ENCODE data around the gene B9D1. TPM values are rescaled to one million over a fixed set of nuclear protein-coding genes. Genes with fewer than 3 reads are reported as not detected.

Gene B9D1
- total RNA-seq, 1 experiment from 2014 or later, result 48.0 TPM

DNA sequence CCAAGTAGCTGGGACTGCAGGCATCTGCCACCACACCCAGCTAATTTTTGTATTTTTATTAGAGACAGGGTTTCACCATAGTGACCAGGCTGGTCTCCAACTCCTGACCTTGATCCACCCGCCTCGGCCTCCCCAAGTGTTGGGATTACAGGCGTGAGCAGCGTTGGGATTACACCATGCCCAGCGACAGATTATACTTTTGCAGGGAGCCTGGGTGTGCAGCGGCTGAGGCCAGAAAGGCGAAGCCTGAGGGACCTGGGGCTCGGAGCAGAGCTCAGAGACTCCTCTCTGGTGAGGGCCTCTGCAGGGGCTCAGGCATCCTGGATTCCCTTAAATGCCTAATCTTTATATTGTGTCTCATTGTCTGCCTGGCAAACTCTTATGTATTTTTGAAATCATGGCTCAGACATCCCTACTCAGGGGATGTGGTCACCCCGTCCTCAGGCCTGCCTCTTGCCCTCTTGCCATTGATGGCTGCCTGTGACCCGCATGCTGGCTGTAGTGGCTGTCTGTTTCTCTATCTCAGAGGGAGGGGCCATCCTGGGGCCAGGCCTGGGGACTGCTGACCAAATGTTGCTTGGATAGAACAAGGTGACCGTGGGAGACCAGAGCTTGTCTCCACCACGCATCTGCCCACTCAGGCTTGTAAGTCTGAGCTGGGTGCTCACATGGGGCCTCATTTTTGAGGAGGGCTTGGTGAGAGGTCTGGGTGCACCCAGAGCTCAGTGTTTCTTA lies 42.6 kb downstream of the B9D1 start:
- Histone ChIP-seq H3K9ac (ENCODE audit: low read length) (no peak overlapping the region), H2AFZ (ENCODE audit: low read length) (no peak overlapping the region), H3K27me3 (ENCODE audit: low read length) (no peaks in the 10 kb centered on the region), H3K9me2 (replicated peaks; ENCODE audit: low read length) (no peaks in the 10 kb centered on the region), H3F3A (ENCODE audit: low read length, unreplicated experiment) (no peaks in the 10 kb centered on the region), H3K79me2 (ENCODE audit: low read length) (no peaks in the 10 kb centered on the region), H3K4me3 (ENCODE audit: low read length) (no peak overlapping the region), H3K4me1 (ENCODE audit: insufficient read depth, low read length) (no peaks in the 10 kb centered on the region), H3K4me2 (ENCODE audit: low read length) (no peak overlapping the region), H3K27ac (ENCODE audit: low read length) (no peak overlapping the region), H3K9me3 (ENCODE audit: low read length) (0 out of 2 replicates have a peak, but pooled peaks cover 3% of the 10 kb centered on the region), H4K20me1 (ENCODE audit: low read length) (no peaks in the 10 kb centered on the region), H3K36me3 (ENCODE audit: low read depth, low read length) (peaks cover 24% of the 10 kb centered on the region)
- BruUV-seq (replicated peaks), result no TSS peak
- ChIA-PET POLR2A (ENCODE audit: unreplicated experiment) (no interaction called here), CTCF (no interaction called here)
- no peak for TF ChIP-seq EZH2 (IDR thresholded peaks at IDR 0.05; ENCODE audit: low read length, unreplicated experiment)
- TF ChIP-seq EZH2phosphoT487 (IDR thresholded peaks at IDR 0.05; ENCODE audit: borderline replicate concordance, low read length), result no peak
- TF ChIP-seq, protein P1, sequence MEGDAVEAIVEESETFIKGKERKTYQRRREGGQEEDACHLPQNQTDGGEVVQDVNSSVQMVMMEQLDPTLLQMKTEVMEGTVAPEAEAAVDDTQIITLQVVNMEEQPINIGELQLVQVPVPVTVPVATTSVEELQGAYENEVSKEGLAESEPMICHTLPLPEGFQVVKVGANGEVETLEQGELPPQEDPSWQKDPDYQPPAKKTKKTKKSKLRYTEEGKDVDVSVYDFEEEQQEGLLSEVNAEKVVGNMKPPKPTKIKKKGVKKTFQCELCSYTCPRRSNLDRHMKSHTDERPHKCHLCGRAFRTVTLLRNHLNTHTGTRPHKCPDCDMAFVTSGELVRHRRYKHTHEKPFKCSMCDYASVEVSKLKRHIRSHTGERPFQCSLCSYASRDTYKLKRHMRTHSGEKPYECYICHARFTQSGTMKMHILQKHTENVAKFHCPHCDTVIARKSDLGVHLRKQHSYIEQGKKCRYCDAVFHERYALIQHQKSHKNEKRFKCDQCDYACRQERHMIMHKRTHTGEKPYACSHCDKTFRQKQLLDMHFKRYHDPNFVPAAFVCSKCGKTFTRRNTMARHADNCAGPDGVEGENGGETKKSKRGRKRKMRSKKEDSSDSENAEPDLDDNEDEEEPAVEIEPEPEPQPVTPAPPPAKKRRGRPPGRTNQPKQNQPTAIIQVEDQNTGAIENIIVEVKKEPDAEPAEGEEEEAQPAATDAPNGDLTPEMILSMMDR (conservative IDR thresholded peaks at IDR 0.05; ENCODE audit: low read depth, low read length), result no peak
- ATAC-seq, result no peak
- no peak for DNase-seq
- intact Hi-C loops (cut with micrococcal nuclease), result no loop called here

DNA sequence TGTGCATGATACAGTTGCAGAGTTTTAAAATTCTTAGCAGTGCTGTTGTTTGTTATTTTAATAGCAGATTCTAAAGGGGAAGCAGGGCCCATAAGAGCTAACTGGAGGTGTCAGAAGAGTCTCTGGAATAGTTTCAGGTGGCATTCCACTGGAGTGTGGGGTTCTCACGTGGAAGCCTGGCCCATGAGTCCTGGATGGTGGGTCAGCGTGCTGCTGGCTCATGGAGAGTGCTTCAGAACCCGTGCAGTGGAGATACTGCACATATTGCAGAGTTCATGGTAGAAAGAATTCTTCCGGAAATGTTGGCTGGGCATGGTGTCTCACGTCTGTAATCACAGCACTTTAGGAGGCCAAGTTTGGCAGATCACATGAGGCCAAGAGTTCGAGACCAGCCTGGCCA lies 43.9 kb downstream of the B9D1 start:
- no peaks in the 10 kb centered on the region for H3K9me2 ChIP-seq (replicated peaks; ENCODE audit: low read length)
- H3F3A ChIP-seq (ENCODE audit: low read length, unreplicated experiment), result no peaks in the 10 kb centered on the region
- H3K9me3 ChIP-seq (ENCODE audit: low read length), result no peaks in the 10 kb centered on the region
- H3K36me3 ChIP-seq (ENCODE audit: low read depth, low read length), result peaks cover 19% of the 10 kb centered on the region
- ATAC-seq, result no peak
- no peaks in the 10 kb centered on the region for H3K27me3 ChIP-seq (ENCODE audit: low read length)
- no peak overlapping the region for H3K4me2 ChIP-seq (ENCODE audit: low read length)
- no TSS peak for BruUV-seq (replicated peaks)
- CTCF ChIA-PET, result no interaction called here
- POLR2A ChIA-PET (ENCODE audit: unreplicated experiment), result no interaction called here
- no peak for DNase-seq
- no peaks in the 10 kb centered on the region for H3K4me1 ChIP-seq (ENCODE audit: insufficient read depth, low read length)
- H2AFZ ChIP-seq (ENCODE audit: low read length), result no peak overlapping the region
- H3K4me3 ChIP-seq (ENCODE audit: low read length), result no peak overlapping the region
- TF ChIP-seq, protein P1 (conservative IDR thresholded peaks at IDR 0.05; ENCODE audit: low read depth, low read length), result no peak
- TF ChIP-seq EZH2phosphoT487 (IDR thresholded peaks at IDR 0.05; ENCODE audit: borderline replicate concordance, low read length) (no peak), EZH2 (IDR thresholded peaks at IDR 0.05; ENCODE audit: low read length, unreplicated experiment) (no peak)
- H4K20me1 ChIP-seq (ENCODE audit: low read length), result no peaks in the 10 kb centered on the region
- intact Hi-C loops (cut with micrococcal nuclease), result no loop called here
- no peak overlapping the region for H3K9ac ChIP-seq (ENCODE audit: low read length)
- H3K79me2 ChIP-seq (ENCODE audit: low read length), result no peaks in the 10 kb centered on the region
- no peak overlapping the region for H3K27ac ChIP-seq (ENCODE audit: low read length)

- Histone ChIP-seq H3K79me2 (ENCODE audit: low read length) (no peaks in the 10 kb centered on the region), H3K4me3 (ENCODE audit: low read length) (no peak overlapping the region), H3K9ac (ENCODE audit: low read length) (no peak overlapping the region), H3K27ac (ENCODE audit: low read length) (no peak overlapping the region), H4K20me1 (ENCODE audit: low read length) (no peaks in the 10 kb centered on the region), H3K9me2 (replicated peaks; ENCODE audit: low read length) (no peaks in the 10 kb centered on the region), H3F3A (ENCODE audit: low read length, unreplicated experiment) (no peaks in the 10 kb centered on the region), H2AFZ (ENCODE audit: low read length) (no peak overlapping the region), H3K36me3 (ENCODE audit: low read depth, low read length) (peaks cover 20% of the 10 kb centered on the region), H3K27me3 (ENCODE audit: low read length) (no peaks in the 10 kb centered on the region), H3K4me1 (ENCODE audit: insufficient read depth, low read length) (no peaks in the 10 kb centered on the region), H3K4me2 (ENCODE audit: low read length) (no peak overlapping the region), H3K9me3 (ENCODE audit: low read length) (no peaks in the 10 kb centered on the region)
- BruUV-seq (replicated peaks), result no TSS peak
- ChIA-PET CTCF (no interaction called here), POLR2A (ENCODE audit: unreplicated experiment) (no interaction called here)
- ATAC-seq (no peak), DNase-seq (no peak)
- intact Hi-C loops (cut with micrococcal nuclease), result no loop called here
- no peak for TF ChIP-seq EZH2 (IDR thresholded peaks at IDR 0.05; ENCODE audit: low read length, unreplicated experiment)
- TF ChIP-seq, protein P1 (conservative IDR thresholded peaks at IDR 0.05; ENCODE audit: low read depth, low read length), result peak; percentile 20; the same call in 1 of the 2 replicates
- no peak for TF ChIP-seq EZH2phosphoT487 (IDR thresholded peaks at IDR 0.05; ENCODE audit: borderline replicate concordance, low read length)
Measured at GRCh38 chr17:19317359-19318095, 45.0 kb downstream of the B9D1 start.

Measured in PC-3 (cell line).